Endothelial cell of umbilical vein (primary cell): Measurements from ENCODE around the gene PSAP. TPM values are rescaled to one million over a fixed set of nuclear protein-coding genes. Genes with fewer than 3 reads are reported as not detected.

Source experiments
- BruUV-seq: library from RNA; stranded (reverse); fragments of 400-500 nt; replicated peaks from 2 replicates; lab custom pipeline; 2021; lab: Mats Ljungman, UMichigan
- CTCF ChIA-PET: fragments of 300-600, 350-600 bp; sonication (Branson Sonifier 250); formaldehyde crosslinking; loops from one replicate; lab custom pipeline; 2021; ENCODE audit warnings: antibody characterized with exemption, inconsistent platforms; lab: Charles Lee
- POLR2A ChIA-PET: fragments of 300-600, 350-600 bp; sonication (Branson Sonifier 250); formaldehyde crosslinking; loops from one replicate; lab custom pipeline; 2021; ENCODE audit warnings: antibody characterized with exemption, inconsistent platforms; lab: Charles Lee
- DNase-seq: peaks from one replicate; pipeline ENCODE4 v3.0.0-alpha.2; 2011; ENCODE audit warnings: low read depth, low spot score
- FAIRE-seq: peaks from 2 replicates; lab custom pipeline; 2011; peaks lifted over from hg19 to GRCh38; lab: Jason Lieb, UNC
- H2AFZ ChIP-seq: 2 replicates; pipeline ENCODE4 v1.6.0; 2012; ENCODE audit warnings: low read depth, low read length, control low read depth, inconsistent platforms
- H3K27ac ChIP-seq: 2 replicates; pipeline ENCODE4 v1.5.1; 2011; ENCODE audit warnings: low read depth, mild to moderate bottlenecking, control low read depth, low read length, moderate library complexity; ENCODE audit not compliant: insufficient read depth
- H3K27me3 ChIP-seq, 2 experiments: 2 replicates each; pipeline versions ENCODE4 v1.6.0 to v1.6.1; 2011; ENCODE audit warnings: low read length in 2 of 2, mixed read lengths in 1 of 2; ENCODE audit not compliant: control insufficient read depth in 2 of 2, insufficient read depth in 2 of 2
- H3K36me3 ChIP-seq, 2 experiments: 2 replicates in 1 of 2; 3 replicates in 1 of 2; pipeline ENCODE4 v1.5.1; 2011; ENCODE audit warnings: low read length in 2 of 2, mild to moderate bottlenecking in 1 of 2, moderate library complexity in 1 of 2; ENCODE audit not compliant: control insufficient read depth in 2 of 2, insufficient read depth in 2 of 2; ENCODE audit errors: extremely low read depth in 1 of 2
- H3K4me1 ChIP-seq: 3 replicates; pipeline ENCODE4 v1.5.1; 2011; ENCODE audit warnings: mild to moderate bottlenecking, low read length; ENCODE audit not compliant: control insufficient read depth, insufficient read depth; ENCODE audit errors: extremely low read depth
- H3K4me2 ChIP-seq: 2 replicates; pipeline ENCODE4 v1.6.1; 2011; ENCODE audit warnings: low read length, control low read depth, mixed read lengths; ENCODE audit not compliant: insufficient read depth
- H3K4me3 ChIP-seq, 3 experiments: fragments of 200-600 bp in 1 of 3; sonication (generic), shearing (Covaris generic) in 1 of 3; replicated peaks in 1 of 3; 2 replicates each; pipeline ENCODE4 v1.5.1; 2011 to 2016; ENCODE audit warnings: control low read depth in 3 of 3, low read length in 3 of 3, mild to moderate bottlenecking in 2 of 3, inconsistent platforms in 1 of 3, low read depth in 1 of 3, moderate library complexity in 1 of 3; ENCODE audit not compliant: insufficient read depth in 1 of 3
- H3K79me2 ChIP-seq: 2 replicates; pipeline ENCODE4 v1.6.0; 2012; ENCODE audit warnings: low read length, inconsistent platforms; ENCODE audit not compliant: control insufficient read depth, insufficient read depth
- H3K9ac ChIP-seq: replicated peaks from 2 replicates; pipeline ENCODE3; 2011; ENCODE audit warnings: low read length, control low read depth; ENCODE audit not compliant: insufficient read depth; ENCODE audit errors: extremely low read depth
- H3K9me1 ChIP-seq: replicated peaks from 3 replicates; pipeline ENCODE4 v1.6.0; 2011; ENCODE audit warnings: mild to moderate bottlenecking, low read length; ENCODE audit not compliant: control insufficient read depth, insufficient read depth; ENCODE audit errors: extremely low read depth
- H3K9me3 ChIP-seq: replicated peaks from 2 replicates; pipeline ENCODE4 v1.5.1; 2012; ENCODE audit warnings: low read length, inconsistent platforms; ENCODE audit not compliant: control insufficient read depth, insufficient read depth
- H4K20me1 ChIP-seq: replicated peaks from 2 replicates; pipeline ENCODE3; 2011; ENCODE audit warnings: mild to moderate bottlenecking, low read length; ENCODE audit not compliant: control insufficient read depth, insufficient read depth; ENCODE audit errors: extremely low read depth
- EZH2 ChIP-seq: IDR thresholded peaks from 2 replicates; pipeline ENCODE4 v1.6.1; 2012; ENCODE audit warnings: borderline replicate concordance, low read depth, mild to moderate bottlenecking, moderate library complexity, low read length, inconsistent platforms; ENCODE audit not compliant: severe bottlenecking
- FOS ChIP-seq: IDR thresholded peaks from 2 replicates; pipeline ENCODE4 v1.6.1; 2011; ENCODE audit warnings: mild to moderate bottlenecking, low read length, moderate library complexity, borderline replicate concordance; ENCODE audit not compliant: insufficient read depth
- GATA2 ChIP-seq: IDR thresholded peaks from 2 replicates; pipeline ENCODE4 v1.7.0; 2011; ENCODE audit warnings: low read depth, mild to moderate bottlenecking, moderate library complexity, mixed read lengths, low read length; ENCODE audit not compliant: insufficient read length, insufficient read depth
- JUN ChIP-seq: IDR thresholded peaks from 2 replicates; pipeline ENCODE4 v1.6.1; 2011; ENCODE audit warnings: borderline replicate concordance, low read depth; ENCODE audit not compliant: insufficient read length, insufficient read depth
- MAX ChIP-seq: IDR thresholded peaks from 2 replicates; pipeline ENCODE4 v1.6.1; 2011; ENCODE audit not compliant: insufficient read depth, insufficient read length
- MYC ChIP-seq: IDR thresholded peaks from one replicate; pipeline ENCODE4 v1.6.1; 2011; ENCODE audit warnings: mild to moderate bottlenecking, low read depth, low read length
- dilution Hi-C: fragments of 300-500 bp; cut with MboI; formaldehyde crosslinking; loops from one replicate; pipeline ENCODE4 v1.15.0; 2019; ENCODE audit warnings: low sequenced_read_pairs; ENCODE audit not compliant: extremely low pct_ligation_motif_present
- intact Hi-C: fragments of 100-400 bp; cut with micrococcal nuclease; formaldehyde crosslinking; loops from one replicate; pipeline ENCODE4 v1.10.0; 2022
- polyA plus RNA-seq, 4 experiments: library from polyadenylated mRNA; depleted of rRNA in 3 of 4; stranded (reverse) in 3 of 4; unstranded in 1 of 4; fragments of >200 nt; gene quantifications; 2 replicates each; pipeline versions ENCODE4 v1.2.1 to v1.2.3, GENCODE V29; 2011 to 2012; ENCODE audit warnings: missing spikeins in 1 of 4
- total RNA-seq: library from RNA; stranded (reverse); gene quantifications from 2 replicates; pipeline ENCODE4 v1.2.3, GENCODE V29; 2021

The PSAP gene
- total and polyA plus RNA-seq, 2 donors (not counting 3 experiments of a cell fraction or from before 2014, with no cell fraction given), result 644 to 1,476 TPM

DNA sequence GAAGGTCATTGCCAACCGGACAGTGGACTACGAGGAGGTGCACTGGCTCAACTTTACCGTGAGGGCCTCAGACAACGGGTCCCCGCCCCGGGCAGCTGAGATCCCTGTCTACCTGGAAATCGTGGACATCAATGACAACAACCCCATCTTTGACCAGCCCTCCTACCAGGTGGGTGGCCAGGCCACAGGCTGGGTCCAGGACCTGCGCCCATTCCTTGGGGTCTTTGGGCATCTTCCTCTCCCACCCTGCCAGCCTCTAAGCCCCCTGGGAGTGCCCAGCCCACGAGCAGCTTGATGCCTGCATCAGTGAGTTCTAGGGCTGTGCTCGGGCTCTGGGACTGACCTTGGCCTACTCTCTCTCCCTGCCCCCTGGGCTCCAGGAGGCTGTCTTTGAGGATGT is 51.9 kb downstream of the PSAP start:
- intact Hi-C loops (no loop called here), dilution Hi-C loops (no loop called here)
- H3K79me2 ChIP-seq, result no peaks in the 10 kb centered on the region
- no peak overlapping the region for H3K9ac ChIP-seq
- FAIRE-seq, result no peak
- peaks cover 6% of the 10 kb centered on the region for H3K4me1 ChIP-seq
- no peaks in the 10 kb centered on the region for H3K9me1 ChIP-seq
- H3K9me3 ChIP-seq, result no peaks in the 10 kb centered on the region
- no peak for DNase-seq
- H3K27me3 ChIP-seq, result no peaks in the 10 kb centered on the region
- H4K20me1 ChIP-seq, result no peaks in the 10 kb centered on the region
- H3K36me3 ChIP-seq, result no peaks in the 10 kb centered on the region
- ChIA-PET POLR2A (no interaction called here), CTCF (no interaction called here)
- H3K4me2 ChIP-seq, result no peak overlapping the region
- no peak overlapping the region for H3K27ac ChIP-seq
- BruUV-seq, result no TSS peak
- H2AFZ ChIP-seq, result no peak overlapping the region
- no peak for TF ChIP-seq MAX
- no peak for TF ChIP-seq GATA2
- no peak for TF ChIP-seq MYC
- no peak for TF ChIP-seq JUN
- no peak for TF ChIP-seq FOS
- no peak for TF ChIP-seq EZH2
- no peak overlapping the region for H3K4me3 ChIP-seq

GRCh38 chr10:71798308-71798624 is 52.8 kb downstream of the PSAP start:
- CTCF ChIA-PET, result no interaction called here
- H3K4me3 ChIP-seq, result no peak overlapping the region
- POLR2A ChIA-PET, result no interaction called here
- no peaks in the 10 kb centered on the region for H3K9me3 ChIP-seq
- no peak overlapping the region for H2AFZ ChIP-seq
- DNase-seq, result no peak
- no peaks in the 10 kb centered on the region for H3K27me3 ChIP-seq
- no TSS peak for BruUV-seq
- no peaks in the 10 kb centered on the region for H3K36me3 ChIP-seq
- no peak overlapping the region for H3K4me2 ChIP-seq
- FAIRE-seq, result no peak
- no peaks in the 10 kb centered on the region for H3K79me2 ChIP-seq
- dilution Hi-C loops (no loop called here), intact Hi-C loops (no loop called here)
- H3K9me1 ChIP-seq, result no peaks in the 10 kb centered on the region
- TF ChIP-seq MAX, result no peak
- no peaks in the 10 kb centered on the region for H4K20me1 ChIP-seq
- peaks cover 6% of the 10 kb centered on the region for H3K4me1 ChIP-seq
- H3K27ac ChIP-seq, result no peak overlapping the region
- H3K9ac ChIP-seq, result no peak overlapping the region
